Measurements from ENCODE around the gene NR3C2.

The NR3C2 gene

DNA sequence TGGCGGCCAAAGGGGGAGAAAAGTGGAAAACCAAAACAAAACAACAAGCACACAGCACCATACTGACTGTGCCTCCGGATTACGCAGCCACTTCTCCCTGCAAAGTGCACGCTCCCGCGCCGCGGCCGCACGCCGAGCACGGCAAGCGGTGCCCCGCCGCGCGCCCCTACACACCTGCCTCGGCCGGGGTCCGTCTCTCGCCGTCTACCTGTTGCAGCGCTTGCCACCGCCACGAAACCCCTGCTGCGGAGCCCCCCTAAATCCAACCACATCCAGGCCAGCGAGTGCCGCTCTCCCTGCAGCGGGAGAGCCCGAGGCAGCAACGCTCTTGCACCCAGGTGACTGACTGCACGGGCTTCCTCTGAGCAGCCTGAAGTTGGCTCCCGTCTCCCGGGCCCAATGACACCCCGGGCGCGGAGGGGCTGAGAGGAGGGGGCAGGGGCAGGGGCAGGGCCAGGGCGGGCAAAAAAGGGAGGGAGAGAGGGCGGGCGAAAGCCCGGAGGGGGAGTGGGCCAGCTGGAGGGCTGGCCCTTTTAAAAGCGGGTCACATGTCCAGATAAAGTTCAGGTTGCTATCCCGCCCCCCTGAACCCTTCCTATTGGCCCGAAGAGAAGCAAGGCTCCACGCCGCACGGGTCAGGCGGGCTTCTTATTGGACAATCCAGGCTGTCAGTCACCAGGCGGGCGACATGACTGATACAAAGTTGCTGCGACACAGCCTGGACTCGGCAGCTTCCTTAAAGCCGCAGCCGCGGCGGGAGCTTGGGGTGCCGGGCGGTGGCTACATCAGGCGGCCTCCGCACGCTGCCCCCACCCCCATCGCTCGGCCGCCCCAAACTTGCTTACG lies at the start of gene NR3C2:
Gene NR3C2 (minus strand): TSS at position 429 of the 846 bp plus-strand sequence.
- DNase-seq: peak; percentile 42 to 100 (median 99)

DNA sequence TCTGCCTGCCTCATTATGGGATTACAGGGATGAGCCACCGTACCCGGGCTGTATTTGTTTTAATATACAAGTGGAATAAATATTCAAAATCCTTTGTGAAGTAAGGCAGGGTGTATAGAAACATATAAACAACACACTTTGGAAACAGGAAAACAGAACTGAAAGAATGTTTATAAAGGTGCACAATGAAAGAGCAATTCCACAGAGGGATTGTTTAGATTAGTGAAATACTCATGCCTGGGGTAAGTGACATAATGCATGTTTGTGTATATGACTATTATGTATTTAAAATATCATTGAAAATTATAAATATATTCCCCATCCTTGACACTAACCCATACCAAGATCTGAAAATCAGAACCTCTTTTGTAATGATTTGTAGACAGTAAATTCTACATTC lies 45.0 kb upstream of the NR3C2 start:
- DNase-seq: no peak

DNA sequence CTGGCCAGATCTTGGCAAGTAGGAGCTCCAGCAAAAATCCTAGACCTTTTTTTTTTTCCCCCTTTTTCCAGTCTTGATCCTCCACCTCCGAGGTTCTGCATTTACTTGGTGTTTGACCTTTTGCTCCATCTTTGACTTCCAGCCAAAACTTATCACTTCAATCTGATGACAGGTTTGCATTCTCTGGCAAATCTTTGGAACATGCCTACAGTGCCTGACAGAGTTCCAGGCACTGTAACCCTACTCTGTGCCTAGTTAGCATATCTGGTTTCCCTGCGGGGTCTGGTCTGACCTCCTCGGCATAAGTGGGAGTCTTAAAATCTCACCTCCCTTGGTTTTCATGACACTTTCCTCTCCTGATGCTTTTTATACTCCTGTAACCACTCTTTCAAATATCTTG lies 39.4 kb upstream of the NR3C2 start:
- DNase-seq: no peak

DNA sequence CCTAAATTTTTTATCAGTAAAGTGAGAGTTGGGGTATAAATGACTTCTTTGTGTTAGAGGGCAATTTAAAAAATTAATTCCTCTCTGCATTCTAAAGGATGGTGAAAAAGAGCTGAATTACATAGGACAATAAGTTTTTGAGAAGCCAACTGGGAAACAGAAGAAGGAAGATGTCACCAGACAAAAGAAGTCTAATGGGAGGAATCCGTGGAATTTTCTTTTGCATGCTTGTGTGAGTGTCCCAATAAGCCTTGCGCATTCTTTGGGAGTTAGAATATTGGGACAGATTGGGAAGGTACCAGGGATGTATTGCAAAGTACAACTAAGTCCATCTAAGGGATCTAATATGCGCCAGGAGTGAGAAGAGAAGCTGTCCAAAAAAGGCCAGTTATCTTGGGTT lies 35.1 kb upstream of the NR3C2 start:
- no peak for DNase-seq

DNA sequence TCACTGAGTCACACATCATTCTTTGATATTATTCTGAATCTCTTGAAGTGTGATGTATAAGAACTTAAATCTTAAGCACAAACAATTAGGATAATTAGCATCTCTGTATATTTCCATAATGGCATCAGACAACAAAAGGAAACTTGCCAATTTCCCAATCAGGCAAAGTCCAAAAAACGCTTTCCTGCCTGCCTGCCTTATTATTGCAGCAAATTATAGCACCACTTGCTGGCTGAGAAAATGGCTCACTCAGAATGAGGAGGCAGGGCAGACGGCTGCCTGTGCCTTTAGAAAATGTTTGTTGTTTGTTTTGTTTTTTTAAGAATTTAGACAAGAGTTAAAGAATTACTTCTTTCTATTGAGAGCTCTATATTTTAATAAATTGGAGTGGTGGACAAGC lies 27.7 kb upstream of the NR3C2 start:
- DNase-seq: no peak

DNA sequence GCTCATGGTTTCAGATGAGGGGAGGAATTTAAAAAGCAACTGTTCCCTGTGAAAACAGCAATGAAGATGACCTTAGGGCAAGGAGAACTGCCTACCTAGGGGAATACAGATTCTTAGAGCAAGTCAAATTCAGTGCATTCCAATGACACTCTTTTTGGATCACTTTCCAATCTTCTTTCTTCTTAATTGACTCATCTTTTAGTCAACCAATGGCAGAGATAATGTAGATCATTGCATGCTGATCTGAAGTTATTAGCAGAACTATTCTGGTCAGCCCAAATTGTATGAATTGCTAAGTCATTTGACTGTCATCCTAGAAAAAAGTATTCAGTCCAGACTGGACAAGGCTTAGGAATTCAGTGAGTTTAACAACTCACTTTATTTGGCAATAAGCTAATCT lies 12.6 kb upstream of the NR3C2 start:
- no peak for DNase-seq

DNA sequence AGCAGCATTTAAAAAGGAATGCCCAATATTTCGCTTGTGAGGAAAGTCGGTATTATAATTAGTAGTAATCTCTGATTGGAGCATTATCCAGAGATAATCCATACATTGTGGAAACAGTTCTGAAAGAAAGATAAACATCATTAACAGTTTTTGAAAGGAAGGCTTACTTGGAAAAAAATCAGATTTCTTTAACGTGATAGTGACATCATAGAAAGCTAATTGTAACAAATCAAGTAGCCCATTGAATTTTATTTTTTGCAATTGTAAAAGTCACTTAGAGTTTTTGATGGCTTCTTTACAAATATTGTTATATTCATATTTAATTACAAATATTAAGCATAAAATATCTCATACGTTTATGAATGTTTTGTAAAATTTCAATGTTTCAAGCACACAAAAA lies 11.6 kb upstream of the NR3C2 start:
- DNase-seq: no peak

DNA sequence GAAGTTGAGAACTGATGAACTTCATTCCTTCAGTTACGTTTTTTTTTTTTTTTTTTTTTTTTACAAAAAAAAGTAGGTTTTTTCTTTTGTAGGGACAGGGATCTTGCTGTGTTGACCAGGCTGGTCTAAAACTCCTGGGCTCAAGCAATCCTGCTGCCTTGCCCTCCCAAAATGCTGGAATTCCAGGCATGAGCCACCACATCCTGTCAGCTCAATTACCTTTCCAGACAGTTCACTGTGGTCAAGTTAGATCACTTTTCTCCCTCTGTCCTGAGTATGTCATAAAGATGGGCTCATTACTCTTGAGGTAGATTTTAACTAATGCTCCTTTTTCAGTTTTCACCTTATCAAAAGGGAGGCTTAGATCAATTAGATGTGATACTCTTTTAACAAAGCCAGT lies 10.8 kb upstream of the NR3C2 start:
- no peak for DNase-seq

DNA sequence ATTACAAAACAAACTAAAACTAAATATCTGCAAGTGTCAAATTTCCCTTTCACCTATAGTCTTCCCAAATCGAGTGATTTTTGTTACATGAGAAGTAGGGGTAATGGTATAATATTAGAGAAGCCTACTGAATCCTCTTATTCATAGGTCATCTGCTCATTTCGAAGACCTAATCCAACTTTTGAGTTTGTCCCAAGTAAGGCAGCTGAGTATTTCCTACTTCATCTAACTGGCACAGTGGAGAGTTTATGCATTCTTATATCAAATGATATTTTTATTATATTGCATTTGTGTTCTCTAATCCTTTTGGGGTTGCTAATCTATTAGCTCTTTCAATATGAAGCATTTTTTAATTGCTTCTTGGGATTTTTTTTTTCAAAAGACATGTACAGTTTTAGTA lies 7.7 kb upstream of the NR3C2 start:
- no peak for DNase-seq

DNA sequence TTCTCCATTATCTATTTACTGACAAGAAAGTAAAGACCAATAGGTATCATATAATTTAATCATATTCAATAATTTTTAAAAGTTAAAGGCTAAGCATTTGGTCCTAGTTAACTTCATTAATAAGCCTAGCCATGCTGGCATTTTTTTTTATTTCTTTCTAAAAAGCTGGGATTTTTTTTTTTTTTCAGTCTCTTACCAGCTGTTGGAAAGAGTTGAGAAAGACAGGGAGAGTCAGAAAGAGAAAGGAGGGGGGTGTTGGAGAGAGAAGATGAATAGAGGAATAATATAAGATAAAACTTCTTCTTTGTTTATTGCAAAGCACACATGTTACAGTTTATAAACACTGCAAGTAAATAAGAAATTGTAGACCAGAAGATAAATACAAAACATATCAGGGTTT lies 5.9 kb upstream of the NR3C2 start:
- DNase-seq: no peak

DNA sequence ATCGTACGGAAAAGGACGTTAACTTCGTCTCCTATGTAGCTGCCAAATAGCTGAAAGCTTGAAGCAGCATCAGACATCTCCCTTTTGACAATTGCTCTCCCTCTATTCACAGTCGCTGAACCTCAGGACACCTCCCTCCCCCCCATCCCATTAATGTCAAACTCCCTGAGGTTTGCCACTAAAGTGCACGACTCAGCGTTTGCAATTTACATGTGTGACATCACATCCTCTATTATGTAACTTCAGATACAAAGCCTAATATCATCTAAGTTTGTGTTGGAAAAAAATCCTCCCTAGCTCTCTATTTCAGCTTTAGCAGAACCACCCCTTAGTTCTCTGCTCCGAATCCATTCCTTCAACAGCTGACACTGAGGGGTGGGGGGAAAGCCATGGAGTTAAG lies 5.5 kb upstream of the NR3C2 start:
- peak in 4 of 56 donors; percentile 0 to 17 (median 8) for DNase-seq

DNA sequence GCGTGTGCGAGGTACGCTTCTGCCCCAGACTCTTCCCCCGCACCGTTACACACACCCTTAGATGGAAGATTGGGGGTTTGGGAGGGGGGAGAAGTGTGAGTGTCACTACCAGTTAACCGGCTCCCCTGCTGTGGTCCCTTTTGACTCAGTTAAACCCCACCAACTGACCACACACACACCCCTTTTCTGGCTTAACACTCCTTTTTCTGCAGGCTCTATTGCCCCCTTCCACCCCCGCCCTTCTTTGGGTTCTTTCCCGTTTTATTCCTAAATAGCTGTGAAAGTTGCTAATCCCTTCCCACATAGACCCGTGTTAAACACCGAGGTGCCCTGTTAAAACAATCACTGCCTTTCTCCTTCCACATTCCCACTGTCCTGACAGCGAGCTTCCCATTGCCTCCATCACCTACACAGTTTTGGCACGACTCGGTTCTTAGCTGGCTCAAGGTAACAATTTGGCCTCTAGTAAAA lies 3.7 kb upstream of the NR3C2 start:
- DNase-seq: peak in 6 of 56 donors; percentile 9 to 60 (median 44)

DNA sequence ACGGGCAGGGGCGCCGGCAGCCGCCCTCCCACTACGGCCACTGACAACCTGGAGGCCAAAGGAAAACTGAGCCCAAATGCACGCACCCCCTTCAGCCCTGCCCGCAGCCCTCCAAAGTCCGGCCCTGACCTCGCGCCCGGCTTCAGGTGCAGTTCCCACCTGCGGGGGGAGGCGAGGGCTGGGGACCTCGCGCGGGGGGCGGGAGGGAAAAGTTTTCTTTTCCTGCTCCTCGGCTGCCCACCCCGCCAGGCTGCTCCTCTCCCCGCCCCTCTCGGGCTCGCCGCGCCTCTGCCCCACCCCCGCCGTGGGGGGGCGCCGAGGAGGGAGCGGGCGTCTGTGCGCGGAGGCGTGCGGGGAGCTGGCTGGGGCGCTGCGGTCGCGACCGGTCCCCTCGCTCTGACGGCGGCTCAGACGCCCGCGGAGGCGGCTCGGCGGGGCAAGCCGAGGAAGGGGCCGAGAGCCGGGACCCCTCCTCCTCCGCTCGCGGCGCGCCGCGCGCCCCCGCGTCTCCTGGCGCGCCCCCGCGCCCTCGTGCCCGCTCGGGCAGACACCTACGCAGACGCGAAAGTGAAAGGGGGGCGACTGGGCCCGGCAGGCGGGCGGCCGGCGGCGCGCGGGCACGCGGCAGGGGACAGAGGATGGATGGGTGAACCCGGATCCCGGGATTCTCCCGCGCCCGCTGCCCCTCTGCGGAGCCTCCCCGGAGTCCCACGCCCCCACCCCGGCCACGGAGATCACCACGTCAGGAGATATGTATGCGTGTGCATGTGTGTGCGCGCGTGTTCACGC lies 3.1 kb upstream of the NR3C2 start:
- peak in 49 of 56 donors; percentile 2 to 82 (median 58) for DNase-seq

DNA sequence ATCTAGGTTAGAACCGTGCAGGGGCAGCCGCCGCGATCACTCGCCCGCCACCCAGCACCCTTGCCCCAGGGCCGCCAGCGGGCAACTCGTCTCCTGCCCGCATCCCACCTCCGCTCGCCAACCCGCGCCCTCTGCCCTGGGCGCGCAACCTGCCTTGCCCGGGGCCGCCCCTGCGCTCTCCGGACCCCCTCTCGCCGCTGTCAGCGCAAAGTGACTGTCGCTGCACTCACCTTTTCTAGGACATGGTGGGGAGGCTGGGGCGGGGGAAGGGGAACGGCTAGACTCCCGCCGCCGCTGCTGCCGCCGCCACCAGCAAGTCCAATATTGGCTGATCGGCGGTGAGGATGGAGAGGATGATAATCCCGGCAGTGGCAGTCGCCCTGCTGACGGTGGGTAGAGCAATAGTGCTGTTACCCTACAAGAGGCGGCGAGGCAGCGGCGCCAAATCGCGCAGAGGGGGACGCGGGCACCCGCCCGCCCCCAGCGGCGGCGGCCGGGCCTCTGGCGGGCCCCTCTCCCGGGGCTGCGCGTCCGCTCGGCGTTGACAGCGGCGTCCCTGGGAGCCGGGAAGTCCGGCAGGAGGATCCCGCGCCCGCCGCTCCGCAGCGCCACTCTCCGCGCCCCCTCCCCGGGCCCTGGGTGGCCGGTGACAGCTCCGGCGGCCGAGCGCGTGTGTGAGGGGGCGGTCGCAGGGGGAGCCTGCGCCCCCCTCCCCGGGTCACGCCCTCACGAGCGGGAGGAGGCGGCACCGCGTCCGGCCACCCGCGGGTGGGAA lies 2.3 kb upstream of the NR3C2 start:
- peak in 39 of 56 donors; percentile 3 to 67 (median 45) for DNase-seq

DNA sequence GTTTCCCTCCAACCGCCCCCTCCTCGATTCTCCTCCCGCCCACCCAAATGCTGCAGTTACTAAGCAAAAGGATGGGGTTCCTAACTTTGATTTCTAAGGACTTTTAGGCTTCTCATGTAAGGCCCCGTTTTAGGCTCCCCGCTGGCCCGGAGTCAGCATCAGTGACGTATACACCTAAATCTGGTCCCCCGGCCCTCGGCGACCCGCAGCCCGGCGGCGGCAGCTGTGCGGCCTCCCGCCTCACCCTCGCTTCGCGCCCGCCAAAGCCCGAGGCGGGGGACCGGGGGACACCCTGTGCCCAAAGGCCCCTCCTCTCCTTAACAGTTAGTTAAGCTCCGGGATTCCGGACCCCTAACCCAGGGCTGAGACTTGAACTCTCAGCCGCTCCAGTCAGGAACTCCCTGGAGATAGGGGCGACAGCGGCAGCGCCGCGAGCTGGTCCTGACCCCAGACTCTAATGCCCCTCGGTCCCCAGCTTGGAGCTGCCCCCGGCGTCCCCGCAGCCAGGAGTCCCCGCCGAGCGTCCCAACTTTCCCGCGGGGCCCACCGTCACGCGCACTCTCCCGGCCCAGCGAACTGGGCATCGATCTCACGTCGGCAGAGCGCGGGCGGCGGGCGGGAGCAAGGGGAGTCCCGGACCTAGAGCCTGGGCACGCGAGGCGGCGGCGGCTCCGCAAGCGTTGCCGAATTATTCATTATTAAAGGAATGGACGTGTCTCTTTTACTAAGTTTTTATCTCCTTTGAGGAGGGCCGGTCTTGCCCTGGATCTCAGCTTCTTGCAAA lies 1.5 kb upstream of the NR3C2 start:
- peak in 19 of 56 donors; percentile 2 to 62 (median 28) for DNase-seq

DNA sequence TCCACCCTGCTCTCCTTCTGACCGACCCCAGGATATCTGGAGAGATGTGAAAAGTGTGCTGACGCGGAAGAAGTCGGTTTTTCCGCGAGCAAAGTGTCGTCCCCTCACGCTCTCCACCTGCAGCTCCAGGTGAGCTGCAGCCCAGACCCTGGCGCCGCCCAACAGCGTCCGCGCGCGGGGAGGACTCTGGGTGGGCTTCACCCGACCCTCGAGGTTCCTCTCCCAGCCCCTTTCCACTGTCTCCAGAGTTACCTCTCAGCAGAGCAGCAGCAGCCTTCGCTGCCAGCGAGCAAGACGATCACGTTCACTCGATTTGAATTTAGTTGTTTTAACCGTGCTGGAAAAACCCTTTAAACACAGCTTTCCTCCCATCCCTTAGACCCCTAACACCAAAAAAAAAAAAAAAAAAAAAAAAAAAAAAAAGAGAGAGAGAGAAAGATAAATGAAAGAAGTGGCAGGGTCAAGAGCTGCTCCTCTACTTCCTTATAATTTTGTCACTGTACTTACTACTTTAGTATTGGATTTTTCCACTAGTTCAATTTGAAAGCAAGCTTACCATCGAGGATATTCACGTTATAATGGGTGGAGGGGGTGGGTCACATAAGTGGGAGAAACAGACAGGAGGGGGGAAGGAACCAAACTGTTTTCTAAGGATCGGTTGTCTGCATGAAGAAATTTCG lies 758 bp upstream of the NR3C2 start:
- peak in 5 of 56 donors; percentile 18 to 59 (median 52) for DNase-seq

DNA sequence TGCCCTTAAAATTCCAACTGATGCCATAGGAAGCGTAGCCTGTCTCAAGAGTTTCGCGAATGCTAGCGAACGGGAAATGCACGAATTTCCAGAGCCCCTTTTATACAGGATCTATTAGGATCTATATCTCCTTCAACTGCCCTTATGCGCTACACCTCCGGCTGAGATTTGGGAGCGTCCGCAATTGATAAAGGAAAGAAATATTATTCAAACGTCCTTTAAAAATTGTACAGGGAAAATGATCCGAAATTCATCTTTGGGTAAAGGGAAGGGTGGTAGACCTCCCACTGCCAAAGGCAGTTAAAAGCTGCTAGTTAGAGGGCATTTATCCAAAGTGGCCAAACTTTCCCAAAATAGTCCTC lies 609 bp downstream of the NR3C2 start:
- peak in 3 of 56 donors; percentile 33 to 54 (median 37) for DNase-seq

DNA sequence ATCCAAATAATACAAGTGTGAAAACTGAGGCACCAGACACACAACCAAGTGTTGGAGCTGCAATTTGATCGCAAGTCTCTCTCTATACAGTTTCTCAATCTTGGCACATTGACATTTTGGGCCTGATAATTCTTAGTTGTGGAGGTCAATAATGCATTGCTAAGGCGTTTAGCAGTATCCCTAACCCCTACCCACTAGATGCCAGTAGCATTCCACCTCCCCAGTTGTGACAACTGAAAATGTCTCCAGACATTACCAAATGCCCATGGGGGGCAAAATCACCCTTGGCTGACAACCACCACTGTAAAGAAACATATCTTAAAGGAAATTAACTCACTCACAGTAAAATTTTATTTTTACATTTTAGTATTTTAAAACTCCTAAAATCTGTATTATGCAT lies 4.2 kb downstream of the NR3C2 start:
- no peak for DNase-seq

DNA sequence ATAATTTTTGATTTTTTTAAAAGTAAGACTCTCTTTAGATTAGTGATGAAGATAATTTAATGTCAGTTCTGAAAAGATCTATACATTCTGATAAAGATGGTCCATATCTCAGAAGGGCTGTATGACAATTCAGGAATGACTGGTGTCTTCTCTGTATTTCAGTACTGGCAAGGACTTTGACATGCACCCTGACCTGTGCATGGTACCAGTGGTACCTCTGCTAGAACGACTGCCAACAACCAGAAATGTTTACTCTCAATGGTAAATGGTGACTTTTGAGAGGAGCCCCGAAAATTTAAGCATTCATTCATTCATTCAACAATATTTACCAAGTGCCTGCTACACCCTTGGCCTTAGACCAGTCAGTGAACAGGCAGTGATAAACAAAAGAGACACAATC lies 4.8 kb downstream of the NR3C2 start:
- DNase-seq: no peak

DNA sequence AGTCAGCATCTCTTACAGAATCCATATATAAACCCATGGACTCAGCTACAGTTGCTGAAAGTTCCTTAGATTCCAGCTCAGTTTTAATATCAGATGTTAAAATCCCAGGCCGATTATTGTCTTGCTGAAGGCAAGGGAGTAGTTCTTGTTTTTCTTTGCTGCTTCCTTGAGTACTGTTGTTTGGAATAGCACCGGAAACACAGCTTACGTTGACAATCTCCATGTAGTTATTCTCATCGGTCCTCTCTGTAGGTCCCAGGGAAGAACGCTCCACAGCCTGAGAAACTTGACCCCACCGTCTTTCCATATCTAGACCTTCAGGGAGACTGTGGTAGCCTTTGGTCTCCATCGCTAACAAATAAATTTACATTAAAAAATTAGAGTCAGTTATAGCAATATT lies 5.7 kb downstream of the NR3C2 start:
- no peak for DNase-seq
